GM12891 (cell line): Measurements from ENCODE around the gene MMP24OS.
"Not testable (repeated sequence)": the region's sequence is repeated elsewhere in the genome, so short reads cannot be mapped to it uniquely, and the experiment has no call there.

ENCODE experiments used
- DNase-seq: peaks from one replicate; pipeline ENCODE4 v3.0.0; 2011; ENCODE audit warnings: low spot score; ENCODE audit not compliant: insufficient read length
- FAIRE-seq: peaks from 2 replicates; lab custom pipeline; 2011; peaks lifted over from hg19 to GRCh38; lab: Jason Lieb, UNC
- PAX5 ChIP-seq: IDR thresholded peaks from 2 replicates; pipeline ENCODE4 v1.6.1; 2011; ENCODE audit warnings: low read length, moderate library complexity, mild to moderate bottlenecking; ENCODE audit not compliant: insufficient read depth, severe bottlenecking
- POLR2A ChIP-seq: IDR thresholded peaks from 2 replicates; pipeline ENCODE4 v1.6.1; 2011; ENCODE audit warnings: low read depth, low read length, control low read depth
- POLR2AphosphoS5 ChIP-seq: IDR thresholded peaks from 2 replicates; pipeline ENCODE4 v1.6.1; 2011; ENCODE audit warnings: low read depth, low read length, control low read depth
- POU2F2 ChIP-seq: IDR thresholded peaks from 2 replicates; pipeline ENCODE4 v1.6.1; 2011; ENCODE audit warnings: low read depth, mild to moderate bottlenecking, control low read depth, low read length, moderate library complexity
- SPI1 ChIP-seq: IDR thresholded peaks from 2 replicates; pipeline ENCODE4 v1.6.1; 2011; ENCODE audit warnings: low read depth, low read length, control low read depth
- TAF1 ChIP-seq: IDR thresholded peaks from 2 replicates; pipeline ENCODE4 v1.6.1; 2011; ENCODE audit warnings: low read depth, low read length, control low read depth

MMP24OS gene

DNA sequence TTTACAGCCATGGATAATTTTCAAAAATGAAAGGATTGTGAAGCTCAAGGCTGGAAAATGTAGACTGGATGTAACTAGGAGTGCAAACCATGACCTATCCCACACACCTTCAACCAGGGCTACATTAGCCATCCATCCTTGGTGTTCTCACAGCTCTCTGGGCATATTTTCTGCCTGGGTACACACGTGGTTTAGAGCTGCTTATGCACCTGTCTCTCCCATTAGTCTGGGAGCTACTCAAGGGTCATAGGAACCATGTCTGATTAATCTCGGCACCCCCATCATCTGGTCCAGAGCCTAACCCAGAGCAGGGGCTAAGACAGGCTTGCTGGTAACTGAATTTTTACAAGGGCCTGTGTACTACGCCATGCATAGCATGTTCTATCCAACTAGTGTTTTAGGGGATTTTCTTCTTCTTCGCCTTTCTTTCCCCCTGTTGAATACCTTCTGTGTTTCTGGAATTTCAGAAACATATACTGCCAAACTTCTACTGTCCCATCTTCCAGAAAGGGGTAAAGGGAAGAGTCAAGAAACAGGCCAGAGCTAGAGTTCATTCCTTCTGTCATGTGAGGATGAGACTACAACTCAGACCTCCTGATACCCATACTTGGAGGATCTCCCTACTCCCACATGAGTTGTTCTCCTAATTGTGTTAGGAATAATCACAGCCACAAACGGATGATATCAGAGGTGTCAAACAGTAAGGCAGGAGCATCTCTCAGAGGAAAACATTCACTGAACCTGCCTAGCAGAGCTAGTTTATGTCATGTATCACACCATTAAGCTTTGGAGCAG is 39.7 kb upstream of the MMP24OS start:
- DNase-seq, result no peak
- TF ChIP-seq POLR2A (no peak), TAF1 (no peak), PAX5 (no peak), SPI1 (no peak), POLR2AphosphoS5 (no peak), POU2F2 (no peak)
- no peak for FAIRE-seq

DNA sequence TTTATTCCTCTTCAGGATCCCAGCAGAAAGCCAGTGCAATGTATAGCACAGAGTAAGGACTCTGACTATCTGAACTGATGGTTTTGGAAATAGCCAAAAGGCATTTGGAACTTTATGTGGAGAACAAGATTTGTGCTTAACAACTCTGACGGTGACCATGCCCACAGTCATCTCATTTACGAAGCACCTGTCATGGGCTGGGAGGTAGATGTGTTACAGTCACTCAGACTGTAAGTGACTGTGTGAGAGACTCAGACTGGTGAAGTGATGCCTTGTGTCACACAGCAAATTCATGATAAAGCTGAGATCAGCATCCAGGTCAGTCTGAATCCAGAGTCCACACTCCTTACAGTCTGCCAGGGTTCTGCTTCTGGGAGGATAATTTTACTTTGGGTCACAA is 38.2 kb upstream of the MMP24OS start:
- FAIRE-seq (no peak), DNase-seq (no peak)
- no peak for TF ChIP-seq POLR2AphosphoS5
- no peak for TF ChIP-seq POLR2A
- TF ChIP-seq PAX5, result no peak
- TF ChIP-seq SPI1, result no peak
- no peak for TF ChIP-seq POU2F2
- no peak for TF ChIP-seq TAF1

DNA sequence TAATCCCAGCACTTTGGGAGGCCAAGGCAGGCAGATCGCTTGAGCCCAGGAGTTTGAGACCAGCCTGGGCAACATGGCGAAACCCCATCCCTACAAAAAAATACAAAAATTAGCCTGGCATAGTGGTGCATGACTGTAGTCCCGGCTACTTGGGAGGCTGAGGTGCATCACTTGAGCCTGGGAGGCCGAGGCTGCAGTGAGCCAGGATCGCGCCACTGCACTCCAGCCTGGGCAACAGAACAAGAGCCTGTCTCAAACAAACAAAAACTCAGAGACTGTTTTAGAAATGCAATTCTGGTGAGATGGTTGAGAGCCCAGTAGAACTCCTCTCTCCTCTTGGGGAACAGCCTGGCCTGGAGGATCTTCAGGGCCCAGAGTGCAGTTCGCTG is 37.7 kb upstream of the MMP24OS start:
- not testable (repeated sequence) for FAIRE-seq

DNA sequence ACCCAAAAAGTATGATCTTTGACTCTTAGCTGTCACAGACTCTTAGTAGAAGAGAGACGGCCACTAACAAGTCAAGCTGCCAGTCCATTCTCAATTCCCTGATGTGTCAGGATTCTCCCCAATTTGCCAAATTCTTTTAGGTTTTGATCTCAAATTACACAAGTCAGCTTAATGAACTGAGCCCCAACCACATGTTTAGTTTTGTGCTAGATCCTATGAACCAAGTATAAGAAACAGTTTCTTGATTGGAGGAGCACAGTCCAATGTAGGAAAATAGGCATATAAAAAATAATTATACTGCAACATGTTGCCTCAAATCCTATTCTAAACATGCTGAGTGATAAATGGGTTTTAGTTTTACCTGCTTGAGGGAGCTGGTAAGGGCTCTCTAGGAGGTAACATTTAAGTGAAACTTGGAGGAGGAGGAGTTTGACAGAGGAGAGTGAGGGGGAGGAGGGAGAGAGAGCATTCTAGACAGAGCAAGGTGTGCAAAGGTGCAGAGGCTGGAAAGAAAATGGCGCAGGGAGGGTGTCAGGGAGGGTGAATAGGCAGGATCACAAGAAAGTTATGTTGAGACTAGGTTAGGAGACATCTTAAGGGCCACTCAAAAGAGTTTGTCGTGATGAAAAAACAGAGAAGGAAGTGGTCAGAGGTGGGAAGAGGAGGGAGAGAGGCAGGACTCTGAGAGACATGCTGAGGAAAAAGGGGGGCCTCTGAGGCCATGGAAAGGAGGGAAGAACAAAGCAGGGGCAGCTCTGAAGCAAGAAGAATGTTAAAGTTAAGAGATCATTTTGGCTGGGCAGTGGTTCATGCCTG is 37.1 kb upstream of the MMP24OS start:
- TF ChIP-seq TAF1, result no peak
- no peak for TF ChIP-seq POLR2AphosphoS5
- TF ChIP-seq POLR2A, result no peak
- no peak for DNase-seq
- no peak for FAIRE-seq

More for the DNA sequence above, 37.7 kb upstream of the MMP24OS start:
- DNase-seq, result not testable (repeated sequence)

DNA sequence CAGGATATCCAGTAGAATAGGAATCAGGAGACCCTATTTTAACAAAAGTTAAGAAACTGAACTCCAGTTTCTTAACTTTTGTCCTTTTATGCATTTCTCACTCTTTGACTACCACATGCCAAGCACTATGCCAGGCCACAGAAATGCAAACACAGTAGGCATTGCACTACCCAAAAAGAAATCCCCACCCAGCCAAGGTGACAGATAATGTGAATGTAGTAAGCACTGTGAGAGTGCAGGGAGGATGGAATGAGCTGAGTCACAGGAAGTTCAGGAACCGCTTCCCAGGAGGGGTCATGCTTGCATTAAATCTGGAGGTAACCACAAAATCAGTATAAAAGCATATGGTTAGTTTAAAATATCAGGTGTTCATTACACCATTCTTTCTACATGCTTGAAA is 34.4 kb upstream of the MMP24OS start:
- FAIRE-seq, result no peak
- no peak for DNase-seq
- no peak for TF ChIP-seq TAF1
- TF ChIP-seq SPI1, result no peak
- TF ChIP-seq POLR2A, result no peak
- no peak for TF ChIP-seq PAX5
- TF ChIP-seq POLR2AphosphoS5, result no peak
- TF ChIP-seq POU2F2, result no peak

DNA sequence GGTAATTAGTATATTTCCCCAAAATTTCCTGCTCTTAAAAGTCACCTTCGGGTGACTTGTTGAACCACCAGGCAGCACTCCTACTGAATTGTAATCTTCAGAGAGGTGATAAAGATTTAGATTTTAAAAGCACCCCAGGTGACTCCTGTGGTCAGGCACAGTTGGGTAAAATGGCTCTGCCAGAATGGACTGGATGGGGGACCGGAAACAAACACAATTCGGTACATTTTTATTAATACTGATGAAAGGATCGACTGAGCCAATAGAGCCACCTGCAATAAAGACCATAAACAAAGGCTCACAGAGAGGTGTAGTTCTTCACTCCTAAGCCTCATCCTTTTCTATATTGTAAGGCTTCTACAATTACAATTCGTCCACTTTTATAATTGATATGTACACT is 33.9 kb upstream of the MMP24OS start:
- FAIRE-seq (no peak), DNase-seq (no peak)
- TF ChIP-seq PAX5 (no peak), SPI1 (no peak), TAF1 (no peak), POU2F2 (no peak), POLR2AphosphoS5 (no peak), POLR2A (no peak)

DNA sequence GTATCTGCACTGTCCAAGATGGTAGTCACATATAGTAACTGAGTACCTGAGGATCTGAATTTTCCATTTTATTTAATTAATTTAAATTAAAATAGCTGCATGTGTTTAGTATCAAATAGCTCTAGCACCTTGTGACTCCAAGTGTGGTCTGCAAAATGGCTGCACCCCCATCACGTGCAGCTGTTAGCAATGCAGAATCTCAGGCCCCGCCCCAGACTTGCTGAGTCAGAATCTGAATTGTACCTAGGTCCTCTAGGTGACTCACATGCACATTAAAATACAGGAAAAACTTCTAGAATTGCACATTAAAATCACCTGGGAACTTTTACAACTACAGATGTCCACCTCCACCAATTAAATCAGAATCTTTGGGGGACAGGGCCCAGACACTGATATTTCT is 33.5 kb upstream of the MMP24OS start:
- FAIRE-seq (no peak), DNase-seq (no peak)
- TF ChIP-seq POLR2A, result no peak

DNA sequence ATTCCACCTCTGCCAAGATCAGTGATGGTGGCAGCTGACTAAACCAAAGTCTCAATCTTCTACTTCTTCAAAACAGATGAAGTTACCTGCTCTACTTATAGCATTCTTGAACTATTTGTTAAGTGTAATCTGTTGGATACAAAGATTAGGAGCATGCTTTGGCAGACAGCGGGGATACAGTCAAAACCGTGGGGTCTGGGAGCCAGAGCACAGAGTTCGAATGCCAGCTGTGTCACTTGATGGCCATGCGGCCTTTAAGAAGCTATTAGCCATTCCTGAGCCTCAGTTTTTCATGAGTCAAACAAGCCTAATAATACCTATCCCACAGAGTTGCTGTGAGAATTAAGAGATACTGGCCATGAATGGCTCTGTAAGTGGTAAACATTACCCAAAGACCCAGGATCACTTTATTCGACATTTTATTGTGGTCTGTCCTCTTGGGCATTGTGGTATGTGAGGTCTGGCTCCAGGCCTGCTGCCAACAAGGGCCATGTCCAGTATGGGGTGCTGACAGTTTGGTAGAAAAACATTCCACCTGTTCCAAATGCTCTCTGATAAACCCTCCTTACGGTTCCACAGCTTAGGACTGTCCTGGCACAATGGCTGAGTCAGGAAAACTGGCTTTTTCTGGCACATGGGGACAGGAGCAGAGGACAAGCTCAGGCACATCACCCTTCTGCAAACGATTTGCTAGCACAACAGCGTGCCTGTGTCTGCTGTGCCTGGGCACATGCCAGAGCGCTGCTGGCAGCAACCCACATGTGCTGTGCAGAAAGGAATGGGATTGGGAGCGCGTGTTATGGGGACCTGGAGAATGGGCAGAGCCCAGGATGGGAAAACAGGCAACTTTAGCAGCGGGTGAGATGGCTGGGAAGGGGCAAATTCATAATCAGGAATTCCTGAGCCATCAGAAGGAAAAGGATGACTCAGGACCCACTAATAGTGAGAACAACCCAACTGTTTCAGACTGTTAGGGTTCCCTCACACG is 30.0 kb upstream of the MMP24OS start:
- FAIRE-seq (no peak), DNase-seq (no peak)
- TF ChIP-seq TAF1 (no peak), POU2F2 (no peak), POLR2AphosphoS5 (no peak), PAX5 (no peak), POLR2A (no peak), SPI1 (no peak)

DNA sequence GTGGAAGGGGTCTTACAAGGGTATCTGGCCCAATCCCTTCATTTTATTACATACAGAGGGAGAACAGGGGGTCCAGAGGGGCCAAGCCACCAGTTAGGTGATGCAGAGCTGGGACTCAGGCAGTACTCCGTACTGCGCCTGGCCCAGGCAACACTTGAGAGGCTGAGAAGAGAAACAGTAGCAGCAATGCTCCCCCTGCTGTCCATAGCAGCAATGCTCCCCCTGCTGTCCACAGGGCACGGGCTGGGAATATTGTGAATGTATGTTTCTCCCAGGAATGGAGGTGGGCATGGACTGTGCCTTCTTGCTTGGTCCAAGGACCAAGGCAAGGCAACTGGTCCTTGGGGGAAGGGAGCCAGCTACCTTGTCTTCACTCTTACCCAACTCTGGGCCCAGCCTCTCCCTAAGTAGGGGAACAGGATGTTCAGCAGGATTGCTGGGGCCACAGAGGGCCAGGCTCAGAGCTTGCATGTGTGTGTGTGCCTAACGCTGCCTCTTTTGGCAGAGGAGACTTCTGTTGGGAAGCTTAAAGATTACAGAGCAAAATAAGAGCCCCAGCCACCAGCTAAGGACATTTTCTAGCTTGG is 29.1 kb upstream of the MMP24OS start:
- TF ChIP-seq POLR2AphosphoS5, result no peak
- no peak for TF ChIP-seq POU2F2
- TF ChIP-seq SPI1, result no peak
- TF ChIP-seq POLR2A, result no peak
- no peak for TF ChIP-seq PAX5
- no peak for TF ChIP-seq TAF1
- no peak for FAIRE-seq
- DNase-seq, result no peak
